Measurements from ENCODE around the gene UNC5A.

The UNC5A gene

GRCh38 chr5:176770431-176770830 lies 39.9 kb upstream of the UNC5A start:
- in situ Hi-C loops (cut with HindIII; ENCODE audit: low sequenced_read_pairs) = no loop called here
- no peak for TF ChIP-seq CTCF (IDR thresholded peaks at IDR 0.05; ENCODE audit: low read depth, low read length, missing control alignments)
- no peak overlapping the region for H3K4me3 ChIP-seq (ENCODE audit: low read depth, low read length)
- no peak for DNase-seq (ENCODE audit: low read depth)

- DNase-seq (ENCODE audit: low read depth) = no peak
- no peak overlapping the region for H3K4me3 ChIP-seq (ENCODE audit: low read depth, low read length)
- TF ChIP-seq CTCF (IDR thresholded peaks at IDR 0.05; ENCODE audit: low read depth, low read length, missing control alignments) = no peak
- in situ Hi-C loops (cut with HindIII; ENCODE audit: low sequenced_read_pairs) = no loop called here
Observed at GRCh38 chr5:176771102-176771845, 39.1 kb upstream of the UNC5A start.

- TF ChIP-seq CTCF (IDR thresholded peaks at IDR 0.05; ENCODE audit: low read depth, low read length, missing control alignments) = no peak
- no peak overlapping the region for H3K4me3 ChIP-seq (ENCODE audit: low read depth, low read length)
- in situ Hi-C loops (cut with HindIII; ENCODE audit: low sequenced_read_pairs) = no loop called here
- no peak for DNase-seq (ENCODE audit: low read depth)
Observed at GRCh38 chr5:176772271-176773210, 37.8 kb upstream of the UNC5A start.

GRCh38 chr5:176773408-176774035 lies 36.8 kb upstream of the UNC5A start:
- no peak overlapping the region for H3K4me3 ChIP-seq (ENCODE audit: low read depth, low read length)
- no peak for DNase-seq (ENCODE audit: low read depth)
- in situ Hi-C loops (cut with HindIII; ENCODE audit: low sequenced_read_pairs) = no loop called here
- TF ChIP-seq CTCF (IDR thresholded peaks at IDR 0.05; ENCODE audit: low read depth, low read length, missing control alignments) = no peak

GRCh38 chr5:176774216-176775171 lies 35.9 kb upstream of the UNC5A start:
- no peak for DNase-seq (ENCODE audit: low read depth)
- in situ Hi-C loops (cut with HindIII; ENCODE audit: low sequenced_read_pairs) = no loop called here

More at GRCh38 chr5:176774216-176775171, 35.9 kb upstream of the UNC5A start:
- no peak overlapping the region for H3K4me3 ChIP-seq (ENCODE audit: low read depth, low read length)
- TF ChIP-seq CTCF (IDR thresholded peaks at IDR 0.05; ENCODE audit: low read depth, low read length, missing control alignments) = no peak

All from astrocyte of the cerebellum (primary cell).